ENCODE measurements around the gene CGRRF1. TPM values are rescaled to one million over a fixed set of nuclear protein-coding genes. Genes with fewer than 3 reads are reported as not detected.

The CGRRF1 gene
- total and polyA plus RNA-seq, 9 of the 15 experiments (the other 6 are each of a cell fraction or from before 2014, with no cell fraction given) = 2.8 to 15.8 (median 4.6) TPM

- TF ChIP-seq ZNF740 (CRISPR knock-in tag; IDR thresholded peaks at IDR 0.05) = no peak
- TF ChIP-seq ZNF740 (tag; IDR thresholded peaks at IDR 0.05) = no peak
- no peak for TF ChIP-seq ZNF232 (CRISPR knock-in tag; IDR thresholded peaks at IDR 0.05)
- no peak for TF ChIP-seq E2F8 (IDR thresholded peaks at IDR 0.05; ENCODE audit: low read depth, partially characterized antibody)
Observed at GRCh38 chr14:54503486-54503885, 6.2 kb upstream of the CGRRF1 start (continued).

GRCh38 chr14:54512393-54512792, 2.7 kb downstream of the CGRRF1 start:
- H3K27ac ChIP-seq (ENCODE audit: extremely low read depth, low read depth, low read length) = no peak overlapping the region
- peaks cover 2 to 10% of the 10 kb centered on the region in 2 experiments; a peak in 2 of 5 replicates for H3K4me1 ChIP-seq (replicated peaks in 1 of 2; ENCODE audit: control insufficient read depth in 2 of 2, insufficient read depth in 2 of 2, low read length in 2 of 2)
- H3K27me3 ChIP-seq (ENCODE audit: control insufficient read depth in 2 of 2, insufficient read depth in 2 of 2, low read length in 2 of 2) = no peaks in the 10 kb centered on the region
- 91% methylated on average over 1 of the region's 1 CpG for WGBS (ENCODE audit: insufficient coverage, low coverage, missing lambda C conversion rate)
- no peak overlapping the region for H3K4me2 ChIP-seq (ENCODE audit: insufficient read depth, low read length)
- H3K9ac ChIP-seq (ENCODE audit: insufficient read depth in 1 of 2, low read depth in 2 of 2, low read length in 2 of 2) = no peak overlapping the region
- H3K36me3 ChIP-seq (ENCODE audit: control insufficient read depth, insufficient read depth, low read length) = no peaks in the 10 kb centered on the region
- no peaks in the 10 kb centered on the region for H4K20me1 ChIP-seq (replicated peaks; ENCODE audit: control insufficient read depth, insufficient read depth, low read length)
- H3K9me3 ChIP-seq (replicated peaks; ENCODE audit: control insufficient read depth, insufficient read depth, low read depth, low read length) = no peaks in the 10 kb centered on the region
- peaks cover 9% of the 10 kb centered on the region; the same call in 2 of the 3 replicates for H3K79me2 ChIP-seq (ENCODE audit: control insufficient read depth, insufficient read depth, low read length)
- no TSS peak for BruUV-seq (replicated peaks)
- ChIA-PET CTCF (ENCODE audit: low intra/inter-chr PET ratio) (no interaction called here), POLR2A (interaction anchor here (1.0 kb wide), 1 partner anchor 45 kb away, joined by 3 read pairs; no protein-coding TSS in a partner anchor)
- H3K9me1 ChIP-seq (ENCODE audit: control insufficient read depth, insufficient read depth, low read length) = no peaks in the 10 kb centered on the region
- intact Hi-C loops (cut with micrococcal nuclease) (loop anchor here (5.0 kb wide), 2 partner anchors 40 to 260 kb away; no protein-coding TSS in a partner anchor), in situ Hi-C loops (cut with MboI) (no loop called here)
- no peak for ATAC-seq
- FAIRE-seq = no peak
- no peak overlapping the region for H2AFZ ChIP-seq (ENCODE audit: low read depth, low read length)
- DNase-seq (ENCODE audit: extremely low read depth in 1 of 4, low spot score in 3 of 4) = no peak
- no peak overlapping the region for H3K4me3 ChIP-seq
- TF ChIP-seq ZNF592 (IDR thresholded peaks at IDR 0.05) (no peak), FOXM1 (IDR thresholded peaks at IDR 0.05; ENCODE audit: low read depth) (no peak), FOXM1 (CRISPR knock-in tag; IDR thresholded peaks at IDR 0.05; ENCODE audit: low read depth) (no peak), ZBTB12 (CRISPR knock-in tag; IDR thresholded peaks at IDR 0.05) (no peak)

All from K562 (cell line).